NCI-H2196 treated with DMSO at 0.1 percent for 48 hours (cell line): ENCODE measurements around the gene DNASE1L1.

Source experiments
- DNase-seq: peaks from one replicate; lab custom pipeline; 2025; ENCODE audit not compliant: unreplicated experiment; lab: John Stamatoyannopoulos, UW

The DNASE1L1 gene

GRCh38 chrX:154409222-154409871 is at the start of gene DNASE1L1:
TSS of gene DNASE1L1 (minus strand) at chrX:154409254. CDS start at chrX:154405568, 3,686 bp downstream.
- no peak for DNase-seq

GRCh38 chrX:154458116-154458953 is 49.3 kb upstream of the DNASE1L1 start, which contains the start of gene PLXNA3:
TSS of gene PLXNA3 (plus strand) at chrX:154458281. CDS start at chrX:154460184, 1,903 bp downstream.
- no peak for DNase-seq

- peak; percentile 24 for DNase-seq
Observed at GRCh38 chrX:154457491-154458115, 48.5 kb upstream of the DNASE1L1 start.

GRCh38 chrX:154452823-154453222 is 43.8 kb upstream of the DNASE1L1 start:
- DNase-seq = no peak

GRCh38 chrX:154450312-154450711 is 41.3 kb upstream of the DNASE1L1 start:
- DNase-seq = no peak

- no peak for DNase-seq
Observed at GRCh38 chrX:154449618-154450017, 40.6 kb upstream of the DNASE1L1 start.

- no peak for DNase-seq
Observed at GRCh38 chrX:154448484-154448883, 39.4 kb upstream of the DNASE1L1 start.

GRCh38 chrX:154446430-154446829 is 37.4 kb upstream of the DNASE1L1 start:
- no peak for DNase-seq

GRCh38 chrX:154445776-154446175 is 36.7 kb upstream of the DNASE1L1 start:
- no peak for DNase-seq

GRCh38 chrX:154444755-154445246 is 35.7 kb upstream of the DNASE1L1 start:
- no peak for DNase-seq

GRCh38 chrX:154443992-154444754 is 35.1 kb upstream of the DNASE1L1 start, which contains the start of gene FAM50A:
TSS of gene FAM50A (plus strand) at chrX:154444141. CDS start at chrX:154444236, 95 bp downstream.
- peak; percentile 26 for DNase-seq

- no peak for DNase-seq
Observed at GRCh38 chrX:154443479-154443910, 34.4 kb upstream of the DNASE1L1 start.

GRCh38 chrX:154441984-154442707 is 33.1 kb upstream of the DNASE1L1 start:
- no peak for DNase-seq

- DNase-seq = no peak
Observed at GRCh38 chrX:154441564-154441963, 32.5 kb upstream of the DNASE1L1 start.

GRCh38 chrX:154440623-154441357 is 31.7 kb upstream of the DNASE1L1 start:
- DNase-seq = no peak

GRCh38 chrX:154439841-154440240 is 30.8 kb upstream of the DNASE1L1 start:
- DNase-seq = no peak

GRCh38 chrX:154437971-154438893 is 29.2 kb upstream of the DNASE1L1 start:
- DNase-seq = no peak
